OCI-LY3 (cell line): Measurements from ENCODE around the gene SLAIN2.

Source experiments
- H2AFZ ChIP-seq: fragments of 200-600, 300-600 bp; shearing (Covaris generic); 2 replicates; pipeline ENCODE4 v1.6.0; 2014; ENCODE audit warnings: antibody characterized with exemption, low read depth, low read length
- H3K27ac ChIP-seq: fragments of 200-600, 300-600 bp; sonication (generic); 2 replicates; pipeline ENCODE4 v1.5.1; 2014; ENCODE audit warnings: mild to moderate bottlenecking, low read length, moderate library complexity, mixed read lengths
- H3K27me3 ChIP-seq: fragments of 200-600, 300-600 bp; sonication (generic); 2 replicates; pipeline ENCODE4 v1.6.1; 2014; ENCODE audit warnings: low read depth, low read length, mixed read lengths
- H3K36me3 ChIP-seq: fragments of 200-600, 300-600 bp; sonication (generic); replicated peaks from 2 replicates; pipeline ENCODE3; 2014; ENCODE audit warnings: low read depth, low read length, mixed read lengths
- H3K4me1 ChIP-seq: fragments of 300-600, 200-600 bp; sonication (generic); 2 replicates; pipeline ENCODE4 v1.6.1; 2014; ENCODE audit warnings: low read length, mixed read lengths
- H3K4me2 ChIP-seq: fragments of 200-600, 300-600 bp; sonication (generic); 2 replicates; pipeline ENCODE4 v1.6.1; 2014; ENCODE audit warnings: low read length, mixed read lengths
- H3K4me3 ChIP-seq: fragments of 300-600, 200-600 bp; sonication (generic); 2 replicates; pipeline ENCODE4 v1.5.1; 2014; ENCODE audit warnings: antibody characterized with exemption, mild to moderate bottlenecking, low read length, moderate library complexity
- H3K79me2 ChIP-seq: fragments of 300-600, 200-600 bp; shearing (Covaris generic); 2 replicates; pipeline ENCODE4 v1.6.1; 2014; ENCODE audit warnings: mild to moderate bottlenecking, low read length, mixed read lengths
- H3K9ac ChIP-seq: fragments of 300-600, 200-600 bp; shearing (Covaris generic); 2 replicates; pipeline ENCODE4 v1.6.0; 2014; ENCODE audit warnings: mild to moderate bottlenecking, low read length, moderate library complexity
- H3K9me3 ChIP-seq: fragments of 200-600, 300-600 bp; shearing (Covaris generic); 2 replicates; pipeline ENCODE4 v1.6.1; 2014; ENCODE audit warnings: low read length, mixed read lengths; ENCODE audit not compliant: insufficient read depth
- H4K20me1 ChIP-seq: fragments of 200-600, 300-600 bp; sonication (generic); 2 replicates; pipeline ENCODE4 v1.6.1; 2016; ENCODE audit warnings: low read length, mixed read lengths; ENCODE audit not compliant: insufficient read depth
- EZH2phosphoT487 ChIP-seq: fragments of 200-600 bp; shearing (Covaris generic); IDR thresholded peaks from 2 replicates; pipeline ENCODE4 v1.6.1; 2018; ENCODE audit warnings: antibody characterized with exemption, mixed run types, low read depth
- TF ChIP-seq, protein P1 (sequence below): fragments of 200-600, 300-600 bp; sonication (generic); IDR thresholded peaks from 2 replicates; pipeline ENCODE4 v1.5.1; 2014; ENCODE audit warnings: antibody characterized with exemption, low read length, low read depth

The SLAIN2 gene

DNA sequence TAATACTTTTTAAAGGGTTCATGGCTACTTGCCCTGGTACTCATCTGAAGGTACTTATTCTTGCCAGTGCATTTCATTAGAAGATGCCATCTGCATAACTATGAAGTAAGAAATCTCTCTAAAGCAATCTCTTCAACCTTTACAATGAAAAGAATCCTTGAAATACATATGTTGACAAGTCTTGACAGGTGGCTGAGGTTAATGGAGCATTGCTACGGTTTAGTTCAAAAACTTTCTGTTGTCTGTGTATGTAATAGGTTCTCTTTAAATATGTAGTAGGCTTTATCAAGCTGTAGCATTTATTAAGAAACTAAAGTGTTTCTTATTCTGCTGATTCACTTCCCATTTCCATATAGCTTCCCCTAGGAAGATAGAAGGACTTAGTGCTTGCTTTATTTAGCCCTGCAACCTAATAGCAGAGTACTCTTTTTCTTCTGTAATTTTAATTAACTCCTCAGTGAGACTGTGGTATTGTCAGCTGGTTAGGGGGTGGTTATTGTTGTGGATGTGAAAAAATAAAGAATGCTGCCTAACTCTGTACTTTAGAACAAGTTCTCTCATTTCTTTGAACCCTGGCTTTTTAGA, 39.3 kb downstream of the SLAIN2 start:
- H2AFZ ChIP-seq = no peak overlapping the region
- no peak overlapping the region for H3K27ac ChIP-seq

DNA sequence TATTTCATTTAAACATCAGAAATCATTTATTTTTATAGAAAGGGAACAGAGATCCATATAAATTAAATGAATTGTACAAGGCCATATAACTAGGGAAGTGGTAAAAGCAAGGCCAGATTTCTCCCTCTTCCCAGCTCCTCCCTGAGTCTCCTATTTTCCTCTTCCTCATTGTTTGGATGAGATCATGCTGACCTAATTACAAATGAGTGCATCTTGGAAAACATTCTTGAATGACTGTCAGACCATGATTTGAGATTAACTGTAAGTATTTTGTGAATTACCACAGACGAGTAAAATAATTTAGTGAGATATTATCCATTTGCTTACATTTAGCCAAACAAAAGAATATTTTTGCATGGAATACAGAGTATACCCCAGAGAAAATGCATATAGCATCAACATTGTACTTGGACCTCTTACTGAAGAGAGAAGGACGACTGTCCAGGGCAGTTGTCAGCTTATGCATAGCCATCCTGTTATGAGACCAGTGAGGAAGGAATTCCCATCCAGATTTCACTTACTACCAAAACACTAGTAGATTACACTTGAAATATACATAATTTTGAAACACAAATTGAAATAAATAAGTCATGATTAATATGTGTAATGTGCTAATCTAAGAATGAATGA, 47.3 kb downstream of the SLAIN2 start:
- Histone ChIP-seq H3K4me3 (no peak overlapping the region), H2AFZ (no peak overlapping the region), H3K9me3 (no peaks in the 10 kb centered on the region), H3K4me1 (no peaks in the 10 kb centered on the region), H3K79me2 (no peaks in the 10 kb centered on the region), H4K20me1 (no peaks in the 10 kb centered on the region), H3K27me3 (no peaks in the 10 kb centered on the region), H3K4me2 (no peak overlapping the region), H3K9ac (no peak overlapping the region), H3K36me3 (peaks cover 13% of the 10 kb centered on the region), H3K27ac (no peak overlapping the region)
- TF ChIP-seq, protein P1, sequence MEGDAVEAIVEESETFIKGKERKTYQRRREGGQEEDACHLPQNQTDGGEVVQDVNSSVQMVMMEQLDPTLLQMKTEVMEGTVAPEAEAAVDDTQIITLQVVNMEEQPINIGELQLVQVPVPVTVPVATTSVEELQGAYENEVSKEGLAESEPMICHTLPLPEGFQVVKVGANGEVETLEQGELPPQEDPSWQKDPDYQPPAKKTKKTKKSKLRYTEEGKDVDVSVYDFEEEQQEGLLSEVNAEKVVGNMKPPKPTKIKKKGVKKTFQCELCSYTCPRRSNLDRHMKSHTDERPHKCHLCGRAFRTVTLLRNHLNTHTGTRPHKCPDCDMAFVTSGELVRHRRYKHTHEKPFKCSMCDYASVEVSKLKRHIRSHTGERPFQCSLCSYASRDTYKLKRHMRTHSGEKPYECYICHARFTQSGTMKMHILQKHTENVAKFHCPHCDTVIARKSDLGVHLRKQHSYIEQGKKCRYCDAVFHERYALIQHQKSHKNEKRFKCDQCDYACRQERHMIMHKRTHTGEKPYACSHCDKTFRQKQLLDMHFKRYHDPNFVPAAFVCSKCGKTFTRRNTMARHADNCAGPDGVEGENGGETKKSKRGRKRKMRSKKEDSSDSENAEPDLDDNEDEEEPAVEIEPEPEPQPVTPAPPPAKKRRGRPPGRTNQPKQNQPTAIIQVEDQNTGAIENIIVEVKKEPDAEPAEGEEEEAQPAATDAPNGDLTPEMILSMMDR = no peak
- TF ChIP-seq EZH2phosphoT487 = no peak

More for the DNA sequence above, 39.3 kb downstream of the SLAIN2 start:
- peaks cover 10% of the 10 kb centered on the region for H3K36me3 ChIP-seq
- TF ChIP-seq EZH2phosphoT487 = no peak
- TF ChIP-seq, protein P1 = no peak
- H3K4me1 ChIP-seq = no peaks in the 10 kb centered on the region
- H3K9ac ChIP-seq = no peak overlapping the region
- no peak overlapping the region for H3K4me2 ChIP-seq
- H3K9me3 ChIP-seq = no peaks in the 10 kb centered on the region
- H3K4me3 ChIP-seq = no peak overlapping the region
- H4K20me1 ChIP-seq = 0 out of 2 replicates have a peak, but pooled peaks cover 2% of the 10 kb centered on the region
- H3K27me3 ChIP-seq = no peaks in the 10 kb centered on the region
- no peaks in the 10 kb centered on the region for H3K79me2 ChIP-seq

GRCh38 chr4:48396043-48396442, 54.7 kb downstream of the SLAIN2 start:
- no peak overlapping the region for H3K9ac ChIP-seq
- no peak overlapping the region for H3K27ac ChIP-seq
- no peaks in the 10 kb centered on the region for H3K9me3 ChIP-seq
- H3K27me3 ChIP-seq = no peaks in the 10 kb centered on the region
- H3K4me3 ChIP-seq = no peak overlapping the region
- H4K20me1 ChIP-seq = no peaks in the 10 kb centered on the region
- H3K4me1 ChIP-seq = no peaks in the 10 kb centered on the region
- H3K36me3 ChIP-seq = peaks cover 11% of the 10 kb centered on the region
- H3K79me2 ChIP-seq = no peaks in the 10 kb centered on the region
- H3K4me2 ChIP-seq = no peak overlapping the region
- H2AFZ ChIP-seq = no peak overlapping the region
- no peak for TF ChIP-seq EZH2phosphoT487
- TF ChIP-seq, protein P1 = no peak

DNA sequence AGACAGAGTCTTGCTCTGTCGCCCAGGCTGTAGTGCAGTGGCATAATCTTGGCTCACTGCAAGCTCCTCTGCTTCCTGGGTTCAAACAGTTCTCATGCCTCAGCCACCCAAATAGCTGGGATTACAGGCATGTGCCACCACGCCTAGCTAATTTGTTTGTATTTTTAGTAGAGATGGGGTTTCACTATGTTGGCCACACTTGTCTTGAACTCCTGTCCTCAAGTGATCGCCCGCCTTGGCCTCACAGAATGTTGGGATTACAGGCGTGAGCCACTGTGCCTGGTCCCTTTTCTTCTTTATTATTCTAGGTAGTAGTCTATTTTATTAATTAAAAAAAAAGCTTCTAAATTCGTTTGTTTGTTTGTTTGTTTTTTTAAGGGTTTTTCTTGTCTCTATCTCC, 59.1 kb downstream of the SLAIN2 start:
- Histone ChIP-seq H3K4me1 (no peaks in the 10 kb centered on the region), H2AFZ (no peak overlapping the region), H3K79me2 (no peaks in the 10 kb centered on the region), H3K27me3 (no peaks in the 10 kb centered on the region), H3K36me3 (peaks cover 9% of the 10 kb centered on the region), H3K9ac (no peak overlapping the region), H3K9me3 (no peaks in the 10 kb centered on the region), H4K20me1 (no peaks in the 10 kb centered on the region), H3K27ac (no peak overlapping the region), H3K4me2 (no peak overlapping the region), H3K4me3 (no peak overlapping the region)
- TF ChIP-seq EZH2phosphoT487 = no peak
- TF ChIP-seq, protein P1 = no peak
